Measurements from ENCODE around the gene NCK2.

DNA sequence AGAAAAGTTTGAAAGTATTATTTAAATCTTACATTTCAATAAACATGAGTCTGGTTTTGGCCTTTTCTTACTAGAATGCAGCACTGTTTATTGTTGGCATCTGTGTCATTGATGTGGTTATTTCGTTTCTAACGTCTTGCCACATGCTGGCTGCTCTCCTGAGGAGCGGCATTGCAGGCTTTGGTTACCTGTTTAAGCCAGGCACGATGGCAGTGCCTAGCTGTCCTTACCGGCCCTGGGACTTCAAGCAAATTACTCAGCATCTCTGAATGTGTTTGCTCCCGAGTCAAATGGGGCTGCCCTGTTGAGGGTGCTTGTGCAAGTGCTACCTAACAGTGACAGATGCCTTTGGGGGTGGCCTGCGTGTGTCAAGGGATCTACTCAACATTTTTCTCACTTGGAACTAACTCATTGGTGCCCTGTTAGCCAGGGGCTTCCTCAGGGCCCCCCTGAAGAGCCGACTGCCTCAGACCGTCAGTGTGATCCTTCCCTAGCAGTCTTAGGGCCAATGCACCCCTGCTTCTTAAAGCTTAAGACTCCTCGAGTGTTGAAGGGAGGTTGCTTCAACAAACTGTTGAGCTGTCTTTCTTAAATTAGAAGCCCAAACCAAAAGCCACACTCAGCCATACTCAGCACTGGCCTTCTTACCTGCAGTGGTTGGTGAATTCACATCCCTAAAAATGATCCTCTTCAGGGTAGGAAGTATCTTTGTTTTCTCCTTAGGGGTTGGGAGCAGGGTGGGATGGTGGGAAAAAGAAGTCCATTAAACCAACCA lies 151.5 kb downstream of the NCK2 start:
- TF ChIP-seq, protein P1, sequence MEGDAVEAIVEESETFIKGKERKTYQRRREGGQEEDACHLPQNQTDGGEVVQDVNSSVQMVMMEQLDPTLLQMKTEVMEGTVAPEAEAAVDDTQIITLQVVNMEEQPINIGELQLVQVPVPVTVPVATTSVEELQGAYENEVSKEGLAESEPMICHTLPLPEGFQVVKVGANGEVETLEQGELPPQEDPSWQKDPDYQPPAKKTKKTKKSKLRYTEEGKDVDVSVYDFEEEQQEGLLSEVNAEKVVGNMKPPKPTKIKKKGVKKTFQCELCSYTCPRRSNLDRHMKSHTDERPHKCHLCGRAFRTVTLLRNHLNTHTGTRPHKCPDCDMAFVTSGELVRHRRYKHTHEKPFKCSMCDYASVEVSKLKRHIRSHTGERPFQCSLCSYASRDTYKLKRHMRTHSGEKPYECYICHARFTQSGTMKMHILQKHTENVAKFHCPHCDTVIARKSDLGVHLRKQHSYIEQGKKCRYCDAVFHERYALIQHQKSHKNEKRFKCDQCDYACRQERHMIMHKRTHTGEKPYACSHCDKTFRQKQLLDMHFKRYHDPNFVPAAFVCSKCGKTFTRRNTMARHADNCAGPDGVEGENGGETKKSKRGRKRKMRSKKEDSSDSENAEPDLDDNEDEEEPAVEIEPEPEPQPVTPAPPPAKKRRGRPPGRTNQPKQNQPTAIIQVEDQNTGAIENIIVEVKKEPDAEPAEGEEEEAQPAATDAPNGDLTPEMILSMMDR (IDR thresholded peaks at IDR 0.05): no peak
- no peak for TF ChIP-seq POLR2A (IDR thresholded peaks at IDR 0.05)

Measured in body of pancreas (tissue), 4 donors.